SK-N-SH (cell line): Measurements from ENCODE around the gene DDX42. TPM values are rescaled to one million over a fixed set of nuclear protein-coding genes. Genes with fewer than 3 reads are reported as not detected.

Experiments
- CTCF ChIA-PET: fragments of 300-600, 350-600 bp; formaldehyde crosslinking; extraction: SDS; loops from one replicate; lab custom pipeline; 2021; lab: Yijun Ruan, JAX
- POLR2A ChIA-PET: fragments of 350-600 bp; sonication (Branson Sonifier 250); formaldehyde crosslinking; extraction: SDS; loops from one replicate; lab custom pipeline; 2020; ENCODE audit warnings: antibody characterized with exemption, inconsistent platforms; lab: Yijun Ruan, JAX
- DNase-seq: peaks from one replicate; pipeline ENCODE4 v3.0.0; 2012
- H2AFZ ChIP-seq: fragments of 200-600 bp; sonication (generic); 2 replicates; pipeline ENCODE4 v1.8.1; 2016; ENCODE audit warnings: antibody characterized with exemption, mild to moderate bottlenecking, low read depth
- H3F3A ChIP-seq: fragments of 200-600 bp; sonication (generic); replicated peaks from 2 replicates; pipeline ENCODE3; 2016; ENCODE audit warnings: antibody characterized with exemption, mild to moderate bottlenecking; ENCODE audit not compliant: insufficient read depth
- H3K27ac ChIP-seq, 2 experiments: fragments of 200-500 bp in 1 of 2; fragments of 200-600 bp in 1 of 2; sonication (Bioruptor generic) in 1 of 2; sonication (generic), shearing (Covaris generic) in 1 of 2; 2 replicates each; pipeline versions ENCODE4 v1.5.1 to v1.6.1; 2014 to 2016; ENCODE audit warnings: low read depth in 2 of 2, inconsistent platforms in 1 of 2, low read length in 1 of 2, mild to moderate bottlenecking in 1 of 2, mixed read lengths in 1 of 2
- H3K27me3 ChIP-seq: fragments of 200-600 bp; sonication (generic), shearing (Covaris generic); 2 replicates; pipeline ENCODE4 v1.6.1; 2016; ENCODE audit warnings: mixed run types; ENCODE audit not compliant: insufficient read depth
- H3K36me3 ChIP-seq, 2 experiments: fragments of 200-500 bp in 1 of 2; fragments of 200-600 bp in 1 of 2; sonication (Bioruptor generic) in 1 of 2; sonication (generic) in 1 of 2; replicated peaks in 1 of 2; 2 replicates each; pipeline versions ENCODE3 to v1.5.1; 2014 to 2016; ENCODE audit warnings: low read length in 1 of 2, mild to moderate bottlenecking in 1 of 2; ENCODE audit not compliant: insufficient read depth in 2 of 2, control insufficient read depth in 1 of 2
- H3K4me1 ChIP-seq, 2 experiments: fragments of 200-500 bp in 1 of 2; fragments of 200-600 bp in 1 of 2; sonication (Bioruptor generic) in 1 of 2; sonication (generic), shearing (Covaris generic) in 1 of 2; 2 replicates each; pipeline versions ENCODE4 v1.5.1 to v1.6.1; 2014 to 2016; ENCODE audit warnings: low read depth in 1 of 2, low read length in 1 of 2, mixed run types in 1 of 2; ENCODE audit not compliant: insufficient read depth in 2 of 2, control insufficient read depth in 1 of 2
- H3K4me2 ChIP-seq: fragments of 200-600 bp; sonication (generic), shearing (Covaris generic); 2 replicates; pipeline ENCODE4 v1.6.1; 2017; ENCODE audit warnings: mixed run types
- H3K4me3 ChIP-seq, 2 experiments: fragments of 200-500 bp in 1 of 2; fragments of 200-600 bp in 1 of 2; sonication (Bioruptor generic) in 1 of 2; sonication (generic), shearing (Covaris generic) in 1 of 2; 2 replicates each; pipeline versions ENCODE4 v1.5.1 to v1.8.1; 2014 to 2016; ENCODE audit warnings: low read depth in 2 of 2, inconsistent platforms in 1 of 2, low read length in 1 of 2, mild to moderate bottlenecking in 1 of 2, mixed read lengths in 1 of 2, moderate library complexity in 1 of 2
- H3K79me2 ChIP-seq: fragments of 200-600 bp; sonication (generic); 2 replicates; pipeline ENCODE4 v1.8.1; 2017; ENCODE audit warnings: mild to moderate bottlenecking; ENCODE audit not compliant: insufficient read depth
- H3K9ac ChIP-seq: fragments of 200-600 bp; sonication (generic); 2 replicates; pipeline ENCODE4 v1.6.1; 2017; ENCODE audit warnings: mixed run types
- H3K9me2 ChIP-seq: fragments of 200-600 bp; sonication (generic); 2 replicates; pipeline ENCODE4 v1.6.1; 2017; ENCODE audit warnings: mixed run types
- H3K9me3 ChIP-seq: fragments of 200-600 bp; sonication (generic); 2 replicates; pipeline ENCODE4 v1.6.1; 2017; ENCODE audit warnings: mixed run types, mild to moderate bottlenecking, moderate library complexity
- H4K20me1 ChIP-seq: fragments of 200-600 bp; sonication (generic); 2 replicates; pipeline ENCODE4 v1.6.1; 2017; ENCODE audit warnings: mild to moderate bottlenecking, mixed run types; ENCODE audit not compliant: insufficient read depth
- CHD2 ChIP-seq: fragments of 150-350 bp; IDR thresholded peaks from 2 replicates; pipeline ENCODE4 v1.6.1; 2018; ENCODE audit warnings: low read length; ENCODE audit not compliant: partially characterized antibody
- ELF1 ChIP-seq: IDR thresholded peaks from 2 replicates; pipeline ENCODE4 v1.4.0; 2012
- FOSL2 ChIP-seq: IDR thresholded peaks from 2 replicates; pipeline ENCODE4 v1.4.0; 2012; ENCODE audit warnings: low read depth, mild to moderate bottlenecking, moderate library complexity, borderline replicate concordance
- FOXJ3 ChIP-seq: sonication (generic); formaldehyde crosslinking; IDR thresholded peaks from 2 replicates; pipeline ENCODE4 v1.5.1; 2020; ENCODE audit warnings: mild to moderate bottlenecking, missing genetic modification reagents
- RAD21 ChIP-seq: IDR thresholded peaks from 2 replicates; pipeline ENCODE4 v1.6.1; 2012; ENCODE audit warnings: mild to moderate bottlenecking, low read length
- RCOR1 ChIP-seq: fragments of 150-350 bp; IDR thresholded peaks from 2 replicates; pipeline ENCODE4 v1.6.1; 2017; ENCODE audit warnings: antibody characterized with exemption, low read length
- REST ChIP-seq: IDR thresholded peaks from 2 replicates; pipeline ENCODE4 v1.6.1; 2012; ENCODE audit warnings: mild to moderate bottlenecking, low read depth, low read length, moderate library complexity
- RFX5 ChIP-seq: IDR thresholded peaks from 2 replicates; pipeline ENCODE4 v1.6.1; 2012; ENCODE audit warnings: mild to moderate bottlenecking, improper control_type of control experiment, low read length
- RXRA ChIP-seq: IDR thresholded peaks from 2 replicates; pipeline ENCODE4 v1.4.0; 2012; ENCODE audit warnings: low read depth, mild to moderate bottlenecking, borderline replicate concordance
- SIN3A ChIP-seq: IDR thresholded peaks from 2 replicates; pipeline ENCODE4 v1.6.1; 2012; ENCODE audit warnings: low read depth, mild to moderate bottlenecking, low read length, moderate library complexity, borderline replicate concordance
- SMC3 ChIP-seq: IDR thresholded peaks from 2 replicates; pipeline ENCODE4 v1.6.1; 2012; ENCODE audit warnings: low read depth, low read length, improper control_type of control experiment
- TAF1 ChIP-seq: IDR thresholded peaks from 2 replicates; pipeline ENCODE4 v1.6.1; 2012; ENCODE audit warnings: low read depth, mild to moderate bottlenecking, low read length, moderate library complexity, borderline replicate concordance
- TEAD4 ChIP-seq: IDR thresholded peaks from 2 replicates; pipeline ENCODE4 v1.4.0; 2012; ENCODE audit warnings: mild to moderate bottlenecking, borderline replicate concordance; ENCODE audit not compliant: insufficient read depth
- WGBS: methylation state at CpG from one replicate; pipeline ENCODE4 v1.1.6; 2017; ENCODE audit warnings: low lambda C conversion rate; 5-methylcytosine and 5-hydroxymethylcytosine counted together
- polyA plus RNA-seq, 3 experiments: library from polyadenylated mRNA; depleted of rRNA; stranded (reverse); fragments of >200 nt; gene quantifications; 2 replicates each; pipeline ENCODE4 v1.2.3, GENCODE V29; 2012
- TF ChIP-seq, protein P1 (sequence below): fragments of 150-350 bp; IDR thresholded peaks from 2 replicates; pipeline ENCODE4 v1.6.1; 2016; ENCODE audit warnings: mild to moderate bottlenecking, low read depth, low read length
- TF ChIP-seq, protein P2 (sequence below): IDR thresholded peaks from 2 replicates; pipeline ENCODE4; 2012
- TF ChIP-seq, protein P3 (sequence below): IDR thresholded peaks from 2 replicates; pipeline ENCODE4 v1.4.0; 2012; ENCODE audit warnings: low read depth
- TF ChIP-seq, protein P4 (sequence below): fragments of 200-600 bp; sonication (generic); IDR thresholded peaks from 2 replicates; pipeline ENCODE4 v1.6.1; 2017; ENCODE audit warnings: antibody characterized with exemption, mild to moderate bottlenecking, moderate library complexity
- TF ChIP-seq, protein P5 (sequence below): IDR thresholded peaks from 2 replicates; pipeline ENCODE4 v1.4.0; 2012; ENCODE audit warnings: low read depth, borderline replicate concordance

DDX42 gene
- polyA plus RNA-seq, 1 of the 3 experiments (the other 2 are of a cell fraction) = 115 TPM

- peak within 1 kb of the TSS; percentile 100 for H3K27ac ChIP-seq
- ChIA-PET CTCF (interaction anchor here (0.7 to 3.7 kb wide), 22 partner anchors 9 to 357 kb away, joined by 3 to 26 read pairs (median 4); partner anchors contain the start of genes ERN1 and PSMC5), POLR2A (interaction anchor here (0.6 to 2.0 kb wide), 28 partner anchors 9 to 348 kb away, joined by 3 to 15 read pairs (median 4); partner anchors contain the start of genes ACE, CYB561, LIMD2 and MAP3K3)
- H3K4me1 ChIP-seq = peaks cover 0 to 9% of the 10 kb centered on the region in 2 experiments; a peak in 2 of 4 replicates
- no peaks in the 10 kb centered on the region for H3K9me2 ChIP-seq
- peak within 1 kb of the TSS; percentile 86 for H3K9ac ChIP-seq
- H3K27me3 ChIP-seq = no peaks in the 10 kb centered on the region
- H2AFZ ChIP-seq = peak within 1 kb of the TSS; percentile 57; the same call in 1 of the 2 replicates
- no peaks in the 10 kb centered on the region for H3K9me3 ChIP-seq
- H4K20me1 ChIP-seq = peaks cover 63% of the 10 kb centered on the region
- peak; percentile 100 for DNase-seq
- peaks cover 12% of the 10 kb centered on the region for H3F3A ChIP-seq
- peaks cover 91% of the 10 kb centered on the region for H3K79me2 ChIP-seq
- peak within 1 kb of the TSS; percentile 82 to 88 for H3K4me3 ChIP-seq
- H3K4me2 ChIP-seq = peak within 1 kb of the TSS; percentile 89
- WGBS = under 1% methylated on average over 67 of the region's 74 CpGs
- H3K36me3 ChIP-seq = peaks cover 16 to 27% of the 10 kb centered on the region in 2 experiments
- TF ChIP-seq RFX5 = no peak; the same call in 1 of the 2 replicates
- TF ChIP-seq FOSL2 = no peak
- TF ChIP-seq TAF1 = peak; percentile 89; the same call in 1 of the 2 replicates
- TF ChIP-seq, protein P1, sequence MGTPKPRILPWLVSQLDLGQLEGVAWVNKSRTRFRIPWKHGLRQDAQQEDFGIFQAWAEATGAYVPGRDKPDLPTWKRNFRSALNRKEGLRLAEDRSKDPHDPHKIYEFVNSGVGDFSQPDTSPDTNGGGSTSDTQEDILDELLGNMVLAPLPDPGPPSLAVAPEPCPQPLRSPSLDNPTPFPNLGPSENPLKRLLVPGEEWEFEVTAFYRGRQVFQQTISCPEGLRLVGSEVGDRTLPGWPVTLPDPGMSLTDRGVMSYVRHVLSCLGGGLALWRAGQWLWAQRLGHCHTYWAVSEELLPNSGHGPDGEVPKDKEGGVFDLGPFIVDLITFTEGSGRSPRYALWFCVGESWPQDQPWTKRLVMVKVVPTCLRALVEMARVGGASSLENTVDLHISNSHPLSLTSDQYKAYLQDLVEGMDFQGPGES = no peak
- no peak for TF ChIP-seq RXRA
- TF ChIP-seq, protein P2, sequence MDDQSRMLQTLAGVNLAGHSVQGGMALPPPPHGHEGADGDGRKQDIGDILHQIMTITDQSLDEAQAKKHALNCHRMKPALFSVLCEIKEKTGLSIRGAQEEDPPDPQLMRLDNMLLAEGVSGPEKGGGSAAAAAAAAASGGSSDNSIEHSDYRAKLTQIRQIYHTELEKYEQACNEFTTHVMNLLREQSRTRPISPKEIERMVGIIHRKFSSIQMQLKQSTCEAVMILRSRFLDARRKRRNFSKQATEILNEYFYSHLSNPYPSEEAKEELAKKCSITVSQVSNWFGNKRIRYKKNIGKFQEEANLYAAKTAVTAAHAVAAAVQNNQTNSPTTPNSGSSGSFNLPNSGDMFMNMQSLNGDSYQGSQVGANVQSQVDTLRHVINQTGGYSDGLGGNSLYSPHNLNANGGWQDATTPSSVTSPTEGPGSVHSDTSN = peak; percentile 24; the same call in 1 of the 2 replicates
- 0 out of 2 replicates have a peak, but pooled peaks have one; percentile 9 for TF ChIP-seq RCOR1
- TF ChIP-seq RAD21 = no peak
- TF ChIP-seq TEAD4 = no peak
- TF ChIP-seq ELF1 = peak; percentile 88
- TF ChIP-seq REST = 0 out of 2 replicates have a peak, but pooled peaks have one; percentile 22
- TF ChIP-seq CHD2 = peak; percentile 98
- TF ChIP-seq SIN3A = peak; percentile 71
- TF ChIP-seq, protein P3, sequence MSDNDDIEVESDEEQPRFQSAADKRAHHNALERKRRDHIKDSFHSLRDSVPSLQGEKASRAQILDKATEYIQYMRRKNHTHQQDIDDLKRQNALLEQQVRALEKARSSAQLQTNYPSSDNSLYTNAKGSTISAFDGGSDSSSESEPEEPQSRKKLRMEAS = peak; percentile 100
- TF ChIP-seq, protein P4, sequence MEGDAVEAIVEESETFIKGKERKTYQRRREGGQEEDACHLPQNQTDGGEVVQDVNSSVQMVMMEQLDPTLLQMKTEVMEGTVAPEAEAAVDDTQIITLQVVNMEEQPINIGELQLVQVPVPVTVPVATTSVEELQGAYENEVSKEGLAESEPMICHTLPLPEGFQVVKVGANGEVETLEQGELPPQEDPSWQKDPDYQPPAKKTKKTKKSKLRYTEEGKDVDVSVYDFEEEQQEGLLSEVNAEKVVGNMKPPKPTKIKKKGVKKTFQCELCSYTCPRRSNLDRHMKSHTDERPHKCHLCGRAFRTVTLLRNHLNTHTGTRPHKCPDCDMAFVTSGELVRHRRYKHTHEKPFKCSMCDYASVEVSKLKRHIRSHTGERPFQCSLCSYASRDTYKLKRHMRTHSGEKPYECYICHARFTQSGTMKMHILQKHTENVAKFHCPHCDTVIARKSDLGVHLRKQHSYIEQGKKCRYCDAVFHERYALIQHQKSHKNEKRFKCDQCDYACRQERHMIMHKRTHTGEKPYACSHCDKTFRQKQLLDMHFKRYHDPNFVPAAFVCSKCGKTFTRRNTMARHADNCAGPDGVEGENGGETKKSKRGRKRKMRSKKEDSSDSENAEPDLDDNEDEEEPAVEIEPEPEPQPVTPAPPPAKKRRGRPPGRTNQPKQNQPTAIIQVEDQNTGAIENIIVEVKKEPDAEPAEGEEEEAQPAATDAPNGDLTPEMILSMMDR = no peak
- no peak for TF ChIP-seq FOXJ3 (CRISPR knock-in tag)
- no peak for TF ChIP-seq SMC3
- TF ChIP-seq, protein P5, sequence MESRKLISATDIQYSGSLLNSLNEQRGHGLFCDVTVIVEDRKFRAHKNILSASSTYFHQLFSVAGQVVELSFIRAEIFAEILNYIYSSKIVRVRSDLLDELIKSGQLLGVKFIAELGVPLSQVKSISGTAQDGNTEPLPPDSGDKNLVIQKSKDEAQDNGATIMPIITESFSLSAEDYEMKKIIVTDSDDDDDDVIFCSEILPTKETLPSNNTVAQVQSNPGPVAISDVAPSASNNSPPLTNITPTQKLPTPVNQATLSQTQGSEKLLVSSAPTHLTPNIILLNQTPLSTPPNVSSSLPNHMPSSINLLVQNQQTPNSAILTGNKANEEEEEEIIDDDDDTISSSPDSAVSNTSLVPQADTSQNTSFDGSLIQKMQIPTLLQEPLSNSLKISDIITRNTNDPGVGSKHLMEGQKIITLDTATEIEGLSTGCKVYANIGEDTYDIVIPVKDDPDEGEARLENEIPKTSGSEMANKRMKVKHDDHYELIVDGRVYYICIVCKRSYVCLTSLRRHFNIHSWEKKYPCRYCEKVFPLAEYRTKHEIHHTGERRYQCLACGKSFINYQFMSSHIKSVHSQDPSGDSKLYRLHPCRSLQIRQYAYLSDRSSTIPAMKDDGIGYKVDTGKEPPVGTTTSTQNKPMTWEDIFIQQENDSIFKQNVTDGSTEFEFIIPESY = peak; percentile 94
Observed at GRCh38 chr17:63773272-63774140, 464 bp upstream of the DDX42 start, which contains the start of gene CCDC47. Gene CCDC47 (minus strand): TSS chr17:63773597. CDS start chr17:63766175, 7,422 bp downstream.
